ENCODE measurements around the gene DNAH5.

DNAH5 gene

GRCh38 chr5:13934921-13935320 lies 9.6 kb downstream of the DNAH5 start:
- no peak for FAIRE-seq

DNA sequence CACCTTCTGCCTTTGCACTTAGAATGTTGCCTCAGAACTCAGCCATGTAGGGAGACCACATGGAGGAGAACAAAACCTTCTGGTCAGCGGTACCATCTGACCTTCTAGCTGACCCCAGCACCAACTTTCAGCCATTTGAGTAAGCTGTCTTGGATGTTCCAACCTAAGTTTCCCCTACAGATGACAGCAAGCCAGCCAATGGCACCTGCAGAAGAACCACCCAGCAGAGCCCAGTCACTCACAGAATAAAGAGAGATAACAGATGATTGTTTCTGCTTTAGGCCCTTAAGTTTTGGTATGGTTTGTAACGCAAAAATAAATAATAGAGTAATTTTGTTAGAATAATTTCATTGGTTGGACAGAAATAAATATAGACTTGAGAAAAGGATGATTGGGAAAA lies 10.4 kb downstream of the DNAH5 start:
- no peak for FAIRE-seq

GRCh38 chr5:13932561-13932960 lies 11.9 kb downstream of the DNAH5 start:
- no peak for FAIRE-seq

DNA sequence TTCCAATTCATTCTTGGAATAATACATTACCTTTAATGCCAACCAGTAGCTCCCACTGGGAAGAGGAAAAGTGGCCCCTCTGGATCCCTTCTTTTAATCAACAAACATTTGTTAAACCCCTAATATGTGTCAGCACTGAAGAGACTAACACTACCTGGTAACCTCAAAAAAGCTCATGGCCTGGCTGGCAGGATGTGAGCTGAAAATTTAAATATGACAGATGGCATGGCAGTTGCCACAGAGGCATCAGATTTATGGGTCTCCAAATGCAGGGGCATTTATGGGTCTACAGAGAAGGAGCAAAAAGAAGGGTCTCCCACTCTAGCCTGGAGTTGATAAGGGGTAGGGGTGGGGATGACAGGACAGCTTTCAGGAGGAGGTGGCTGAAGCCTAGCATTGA lies 12.5 kb downstream of the DNAH5 start:
- no peak for FAIRE-seq

DNA sequence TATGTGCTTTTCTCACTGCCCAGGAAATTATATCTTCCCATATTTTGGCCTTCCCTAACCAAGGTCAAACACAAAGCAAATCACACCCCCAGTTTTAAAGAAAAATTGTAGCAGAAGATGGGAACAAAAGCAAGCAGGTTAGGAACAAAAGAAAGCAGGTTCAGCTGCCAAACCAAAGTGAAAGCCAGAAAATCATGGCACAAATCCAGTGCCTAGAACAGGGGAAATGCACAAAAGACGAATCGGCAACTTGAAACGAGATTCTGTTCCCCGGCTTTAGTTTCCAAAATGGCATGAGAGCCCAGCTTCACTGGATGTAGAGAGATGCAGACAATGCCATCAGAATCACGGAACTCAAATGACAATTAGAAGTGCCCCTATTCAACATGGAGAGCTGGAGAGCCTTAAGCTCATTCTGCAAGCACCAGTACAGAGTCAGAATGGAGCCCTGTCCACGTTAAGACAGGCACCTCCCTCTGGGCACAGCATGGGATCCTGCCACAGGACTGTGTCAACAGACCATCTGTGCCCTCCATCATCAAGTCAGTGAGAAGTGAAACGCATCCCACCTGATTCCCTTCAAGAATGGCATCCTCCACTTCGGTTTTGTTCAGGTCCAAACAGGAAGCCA lies 13.8 kb downstream of the DNAH5 start:
- FAIRE-seq = no peak

GRCh38 chr5:13926731-13927130 lies 17.8 kb downstream of the DNAH5 start:
- no peak for FAIRE-seq

- no peak for FAIRE-seq
These were observed 22.9 kb downstream of the DNAH5 start for GRCh38 chr5:13921578-13921977.

DNA sequence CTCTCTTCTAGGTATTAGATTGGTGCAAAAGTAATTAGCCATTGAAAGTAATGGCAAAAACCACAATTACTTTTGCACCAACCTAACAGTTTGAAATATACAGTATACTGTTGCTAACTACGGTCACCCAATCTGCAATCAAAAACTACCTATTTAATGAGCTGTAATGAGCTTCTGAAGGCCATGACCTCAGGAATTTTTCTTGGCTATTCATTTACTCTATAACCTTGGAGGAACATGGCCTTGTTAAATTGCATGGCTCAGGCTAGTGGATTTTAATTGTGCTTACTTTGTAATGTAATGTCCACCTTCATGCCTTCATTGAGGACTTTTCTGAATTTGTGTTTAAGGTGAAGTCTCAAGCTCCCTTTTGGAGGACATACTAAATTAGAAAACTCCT lies 24.7 kb downstream of the DNAH5 start:
- no peak for FAIRE-seq

DNA sequence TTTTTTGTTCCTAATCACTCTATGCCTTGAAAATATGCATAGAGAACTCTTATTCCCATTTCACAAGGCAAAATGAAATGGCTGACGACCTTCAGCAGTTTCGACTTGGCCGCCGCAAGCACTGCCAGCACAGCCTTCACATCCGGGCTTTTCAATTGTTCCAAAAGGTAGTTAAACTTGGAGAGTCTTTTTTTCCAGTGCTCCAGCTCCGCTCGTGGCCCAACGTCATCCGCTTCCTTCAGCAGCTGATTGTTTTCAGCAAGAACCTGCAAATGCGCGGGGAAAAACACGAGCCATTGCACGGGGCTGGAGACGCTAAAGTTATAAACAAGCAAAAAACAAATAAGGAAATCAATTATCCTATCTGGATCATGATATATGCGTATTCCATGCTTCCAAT lies 25.4 kb downstream of the DNAH5 start:
- no peak for FAIRE-seq

GRCh38 chr5:13917061-13917460 lies 27.4 kb downstream of the DNAH5 start:
- no peak for FAIRE-seq

GRCh38 chr5:13913962-13914361 lies 30.5 kb downstream of the DNAH5 start:
- no peak for FAIRE-seq

DNA sequence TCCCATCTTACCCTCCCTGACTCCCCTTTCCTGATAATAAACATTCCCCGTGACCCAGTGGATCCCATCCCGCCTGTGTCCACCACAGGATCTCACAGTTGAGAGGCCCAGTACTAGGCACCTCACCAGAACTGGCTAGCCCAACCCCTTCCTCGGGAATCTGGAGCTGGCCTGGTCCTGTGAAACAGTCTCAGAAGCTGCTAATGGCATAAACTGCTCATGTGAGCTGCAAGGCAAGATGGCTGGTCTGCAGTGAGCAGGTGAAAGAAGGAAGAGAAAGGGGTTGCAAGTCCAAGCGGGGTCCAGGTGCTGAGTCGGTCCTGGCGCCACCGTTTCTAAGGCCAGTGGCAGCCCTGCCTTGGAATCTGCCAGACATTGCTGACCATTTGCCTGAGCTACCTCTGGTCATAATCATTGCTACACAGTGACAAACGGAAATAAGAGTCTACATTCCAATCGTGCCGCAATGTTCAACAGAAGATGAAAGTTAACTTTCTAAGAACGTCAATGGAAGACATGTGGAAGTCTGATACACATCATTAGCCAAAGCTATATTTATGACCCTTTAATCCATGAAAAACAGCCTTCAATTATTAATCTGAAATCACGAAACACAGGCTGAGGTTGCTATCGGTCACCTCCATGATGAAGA lies 33.7 kb downstream of the DNAH5 start:
- no peak for FAIRE-seq

DNA sequence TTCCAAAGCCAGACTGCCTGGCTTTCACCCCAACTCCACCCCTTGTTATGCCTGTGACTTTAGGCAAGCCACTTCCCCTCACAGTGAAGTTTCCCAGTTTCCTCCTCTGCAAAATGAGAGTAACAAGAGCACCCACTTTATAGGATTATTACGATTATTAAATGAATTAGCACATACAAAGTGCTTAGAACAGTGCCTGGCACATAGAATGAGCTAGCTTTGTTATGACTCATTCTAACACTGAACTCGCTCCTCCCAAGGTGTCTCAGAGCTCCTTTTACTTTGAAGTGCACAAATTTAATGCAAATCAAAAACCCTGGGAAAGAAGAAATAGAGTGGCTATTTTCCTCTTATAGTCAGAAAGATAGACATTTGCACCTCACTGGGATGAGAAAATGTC lies 34.3 kb downstream of the DNAH5 start:
- FAIRE-seq = no peak

DNA sequence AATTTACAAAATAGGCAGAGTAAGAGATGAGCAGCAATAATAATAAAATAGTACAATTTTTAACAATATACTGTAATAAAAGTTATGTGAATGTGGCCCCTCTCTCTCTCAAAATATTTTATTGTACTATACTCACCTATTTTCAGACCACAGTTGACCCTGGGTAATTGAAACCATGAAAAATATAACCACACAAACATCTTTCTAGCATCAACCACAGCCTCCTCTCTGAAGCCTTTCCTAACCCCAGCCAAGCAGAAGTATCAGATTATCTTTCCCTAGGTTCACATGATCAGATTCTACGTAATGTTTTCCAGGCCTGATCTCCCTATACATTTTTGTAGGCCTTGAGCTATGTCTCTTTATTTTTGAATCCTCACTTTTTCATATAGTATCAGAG lies 35.2 kb downstream of the DNAH5 start:
- FAIRE-seq = no peak

- no peak for FAIRE-seq
These were observed 45.9 kb downstream of the DNAH5 start for GRCh38 chr5:13898569-13898968.

- no peak for FAIRE-seq
These were observed 66.1 kb downstream of the DNAH5 start for GRCh38 chr5:13878357-13878756.

DNA sequence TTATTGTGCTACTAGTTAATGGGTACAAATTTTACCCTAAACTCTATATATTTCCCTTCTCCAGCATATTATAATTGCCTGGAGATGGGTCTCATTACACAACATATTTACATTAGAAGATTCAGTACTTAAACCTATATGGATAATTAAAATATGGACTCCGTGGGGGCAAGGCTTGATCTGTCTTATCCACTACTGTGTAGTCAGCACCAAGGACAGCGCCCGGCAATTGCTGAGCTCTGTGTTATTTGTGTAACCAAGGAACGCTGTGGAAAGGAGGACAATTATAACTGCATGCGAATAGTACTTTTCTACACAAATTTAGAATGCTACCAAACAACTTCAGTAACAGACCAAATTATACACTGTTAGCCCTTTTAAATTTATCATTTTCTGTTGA lies 77.7 kb downstream of the DNAH5 start:
- FAIRE-seq = no peak

- no peak for FAIRE-seq
These were observed 79.2 kb downstream of the DNAH5 start for GRCh38 chr5:13865312-13865711.

DNA sequence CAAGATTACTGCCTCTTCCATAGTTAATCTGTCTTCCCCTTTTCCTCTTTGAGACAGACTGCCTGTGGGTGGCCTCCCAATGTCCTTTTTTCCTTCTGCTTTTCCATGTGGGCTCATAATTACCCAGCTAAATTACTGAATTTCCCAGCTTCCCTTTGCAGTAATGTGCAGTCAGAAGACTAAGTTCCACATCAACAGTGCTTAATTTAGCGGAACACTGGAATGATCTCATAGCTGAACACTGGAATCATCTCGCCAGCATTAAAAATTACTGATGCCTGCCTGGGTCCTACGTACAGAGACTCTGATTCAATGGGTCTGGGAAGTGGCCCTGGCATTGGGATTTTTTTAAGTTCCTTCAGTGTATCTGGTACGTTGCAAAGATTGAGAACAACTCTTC lies 84.3 kb downstream of the DNAH5 start:
- FAIRE-seq = no peak

GRCh38 chr5:13859270-13860065 lies 85.0 kb downstream of the DNAH5 start:
- FAIRE-seq = no peak

DNA sequence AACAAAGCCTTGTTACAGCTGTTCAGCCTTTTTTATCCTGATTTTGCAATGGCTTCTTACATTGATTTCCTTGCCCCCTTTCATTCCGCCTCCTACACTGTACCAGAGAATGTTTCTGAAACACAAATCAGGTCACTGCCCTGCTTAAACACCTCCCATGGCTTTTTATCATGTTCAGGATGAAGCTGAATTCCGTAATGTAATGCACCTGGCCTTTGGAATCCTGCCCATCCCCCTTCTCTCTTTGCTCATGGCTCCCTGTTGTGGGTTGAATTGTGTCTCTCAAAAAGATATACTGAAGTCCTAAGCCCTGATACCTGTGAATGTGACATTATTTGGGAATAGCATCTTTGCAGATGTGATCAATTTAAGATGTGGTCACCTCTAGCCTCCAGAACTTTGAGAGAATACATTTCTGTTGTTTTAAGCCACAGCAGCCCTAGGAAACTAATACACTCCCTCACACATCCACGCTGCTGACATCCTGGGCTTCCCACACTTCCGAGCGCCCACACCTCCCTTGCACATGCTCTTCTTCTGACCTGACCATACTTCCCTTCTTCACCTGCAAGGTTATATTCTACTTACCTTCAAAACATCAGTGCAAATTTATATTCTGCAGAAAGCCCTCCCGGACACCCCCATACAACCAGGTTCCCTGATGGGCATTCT lies 101.2 kb downstream of the DNAH5 start:
- FAIRE-seq = no peak

DNA sequence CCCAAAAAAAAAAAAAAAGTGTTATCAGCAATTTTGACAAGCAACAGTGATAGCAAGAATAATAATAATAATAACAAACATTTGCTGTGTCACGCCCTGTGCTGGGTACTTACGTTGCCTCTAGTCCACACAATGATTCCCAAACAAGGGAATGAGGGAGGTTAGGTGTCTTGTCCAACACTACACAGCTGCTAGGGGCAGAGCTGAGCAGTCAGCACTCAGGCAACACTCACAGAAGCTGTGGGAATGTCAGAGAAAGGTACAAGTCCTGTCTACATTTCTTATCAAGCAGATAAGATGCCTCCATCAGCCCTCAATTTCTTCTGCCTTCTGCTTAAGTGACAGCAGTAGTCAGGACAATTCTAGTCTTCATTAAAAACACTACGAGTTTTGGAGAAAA lies 111.0 kb downstream of the DNAH5 start:
- no peak for FAIRE-seq

- no peak for FAIRE-seq
These were observed 113.1 kb downstream of the DNAH5 start for GRCh38 chr5:13831351-13831750.

GRCh38 chr5:13830536-13830935 lies 114.0 kb downstream of the DNAH5 start:
- no peak for FAIRE-seq
